HepG2 (cell line): ENCODE measurements around the gene C1orf198. TPM values are rescaled to one million over a fixed set of nuclear protein-coding genes. Genes with fewer than 3 reads are reported as not detected.

Experiments
- DNMT3B ChIP-seq: conservative IDR thresholded peaks from 2 replicates; pipeline ENCODE4 v1.6.1; 2016; ENCODE audit warnings: missing biosample characterization, control low read depth
- FOXP1 ChIP-seq, 2 experiments: fragments of 450-650 bp in 1 of 2; IDR thresholded peaks; 2 replicates each; pipeline ENCODE4 v1.6.1; 2017 to 2018; ENCODE audit warnings: antibody characterized with exemption in 1 of 2
- JARID2 ChIP-seq: sonication (generic); formaldehyde crosslinking; IDR thresholded peaks from 2 replicates; pipeline ENCODE4 v1.8.1; 2023; ENCODE audit warnings: missing genetic modification reagents, inconsistent platforms; ENCODE audit not compliant: insufficient replicate concordance
- KLF11 ChIP-seq: IDR thresholded peaks from 2 replicates; pipeline ENCODE4 v1.6.1; 2016; ENCODE audit warnings: missing compliant biosample characterization
- NFATC3 ChIP-seq: sonication (generic); formaldehyde crosslinking; IDR thresholded peaks from 2 replicates; pipeline ENCODE4 v1.5.1; 2020; ENCODE audit warnings: mild to moderate bottlenecking, missing genetic modification reagents
- POLR2AphosphoS5 ChIP-seq: IDR thresholded peaks from 2 replicates; pipeline ENCODE4 v1.6.1; 2012; ENCODE audit warnings: low read depth, low read length
- SATB2 ChIP-seq: sonication (generic); formaldehyde crosslinking; IDR thresholded peaks from 2 replicates; pipeline ENCODE4 v1.5.0; 2020; ENCODE audit warnings: missing genetic modification reagents
- SRY ChIP-seq: sonication (generic); formaldehyde crosslinking; IDR thresholded peaks from 2 replicates; pipeline ENCODE4 v1.8.0; 2022; ENCODE audit warnings: mild to moderate bottlenecking, missing genetic modification reagents
- SSRP1 ChIP-seq: IDR thresholded peaks from 2 replicates; pipeline ENCODE4 v1.6.1; 2016; ENCODE audit warnings: control low read depth
- XBP1 ChIP-seq: sonication (generic); formaldehyde crosslinking; IDR thresholded peaks from 2 replicates; pipeline ENCODE4 v1.5.0; 2020; ENCODE audit warnings: missing genetic modification reagents
- YY1 ChIP-seq: IDR thresholded peaks from 2 replicates; pipeline ENCODE4 v1.6.1; 2011; ENCODE audit warnings: low read length, low read depth, moderate library complexity, mild to moderate bottlenecking; ENCODE audit not compliant: insufficient read depth, insufficient replicate concordance
- ZBTB21 ChIP-seq: sonication (generic); formaldehyde crosslinking; IDR thresholded peaks from 2 replicates; pipeline ENCODE4 v1.4.0; 2020; ENCODE audit warnings: missing genetic modification reagents
- ZNF235 ChIP-seq: sonication (generic); formaldehyde crosslinking; IDR thresholded peaks from 2 replicates; pipeline ENCODE4 v1.8.1; 2023; ENCODE audit warnings: mild to moderate bottlenecking, missing genetic modification reagents, borderline replicate concordance
- ZNF251 ChIP-seq: sonication (generic); formaldehyde crosslinking; IDR thresholded peaks from 2 replicates; pipeline ENCODE4 v1.9.0; 2021; ENCODE audit warnings: mild to moderate bottlenecking, missing genetic modification reagents
- ZNF3 ChIP-seq: IDR thresholded peaks from 2 replicates; pipeline ENCODE4 v1.7.0; 2017; ENCODE audit warnings: inconsistent platforms
- ZNF75D ChIP-seq: sonication (generic); formaldehyde crosslinking; IDR thresholded peaks from 2 replicates; pipeline ENCODE4 v1.8.1; 2023; ENCODE audit warnings: missing genetic modification reagents, mild to moderate bottlenecking, borderline replicate concordance
- ZNF883 ChIP-seq: sonication (generic); formaldehyde crosslinking; IDR thresholded peaks from 2 replicates; pipeline ENCODE4 v1.5.1; 2020; ENCODE audit warnings: mild to moderate bottlenecking, missing genetic modification reagents; ENCODE audit errors: not compliant biosample characterization
- polyA plus RNA-seq, 8 experiments: library from polyadenylated mRNA; depleted of rRNA in 3 of 8; stranded (reverse) in 7 of 8; unstranded in 1 of 8; fragments of >200 nt; fragmentation: Illumina TruSeq in 4 of 8; extraction: Trizol in 4 of 8; gene quantifications; 2 replicates each; pipeline versions ENCODE4 v1.2.1 to v1.2.3, GENCODE V29; 2011 to 2016; ENCODE audit warnings: low read depth in 4 of 8, missing spikeins in 1 of 8, mixed read lengths in 1 of 8; ENCODE audit not compliant: insufficient read depth in 1 of 8
- total RNA-seq, 5 experiments: library from RNA; depleted of rRNA; stranded (reverse); fragments of >200 nt; fragmentation: Illumina TruSeq; extraction: Trizol; gene quantifications; 2 replicates each; pipeline ENCODE4 v1.2.3, GENCODE V29; 2016; ENCODE audit warnings: low read depth in 1 of 5
- TF ChIP-seq, protein P1 (sequence below), 2 experiments: sonication (generic) in 1 of 2; formaldehyde crosslinking in 1 of 2; IDR thresholded peaks; 2 replicates each; pipeline versions ENCODE4 v1.4.0 to v1.6.1; 2016 to 2020; ENCODE audit warnings: borderline replicate concordance in 1 of 2, low read depth in 1 of 2, mild to moderate bottlenecking in 1 of 2, missing genetic modification reagents in 1 of 2
- TF ChIP-seq, protein P2 (sequence below): sonication (generic); formaldehyde crosslinking; IDR thresholded peaks from 2 replicates; pipeline ENCODE4 v1.9.0; 2021; ENCODE audit warnings: missing genetic modification reagents, mild to moderate bottlenecking, borderline replicate concordance
- TF ChIP-seq, protein P3 (sequence below): sonication (generic); formaldehyde crosslinking; IDR thresholded peaks from 2 replicates; pipeline ENCODE4 v1.8.0; 2022; ENCODE audit warnings: missing genetic modification reagents, mild to moderate bottlenecking, moderate library complexity, borderline replicate concordance
- TF ChIP-seq, protein P4 (sequence below): sonication (generic); formaldehyde crosslinking; conservative IDR thresholded peaks from 2 replicates; pipeline ENCODE4 v1.4.0; 2020; ENCODE audit warnings: missing genetic modification reagents

Gene C1orf198
- total and polyA plus RNA-seq, 2 of the 13 experiments (the other 11 are each of a cell fraction or from before 2014, with no cell fraction given), result 12.7 to 13.4 TPM

DNA sequence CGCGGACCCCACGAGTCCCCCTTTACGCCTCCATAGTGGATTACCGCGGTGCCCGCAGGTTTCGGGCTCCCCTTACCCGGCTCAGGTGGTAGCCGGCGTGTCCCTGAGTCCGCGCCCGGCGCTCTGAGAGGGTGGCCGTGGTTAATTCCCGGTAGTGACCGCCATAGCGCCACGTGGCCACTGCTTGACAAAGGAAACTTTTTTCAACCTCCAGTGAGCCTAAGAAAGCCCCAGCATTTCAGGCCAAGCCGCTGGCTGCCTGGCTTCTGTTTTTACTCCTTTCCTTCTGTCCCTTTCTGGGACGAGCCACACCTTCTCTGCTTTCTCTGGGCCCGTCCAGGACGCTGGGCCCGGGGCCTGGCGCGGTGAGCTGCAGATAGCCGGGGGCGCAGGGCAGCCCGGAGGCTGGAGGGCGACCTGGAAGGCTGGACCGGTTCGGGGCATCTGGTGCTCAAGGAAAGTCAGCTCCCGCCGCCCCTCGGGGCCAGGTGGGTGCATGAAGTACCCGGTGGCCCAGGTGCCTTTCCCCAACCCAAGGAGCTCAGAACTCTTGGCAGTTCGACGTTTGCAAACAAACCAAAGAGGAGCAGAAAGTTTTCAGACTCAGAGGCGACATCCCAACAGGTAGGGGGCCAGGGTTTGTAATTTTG, 540 bp upstream of the C1orf198 start (continued):
- TF ChIP-seq, protein P1, sequence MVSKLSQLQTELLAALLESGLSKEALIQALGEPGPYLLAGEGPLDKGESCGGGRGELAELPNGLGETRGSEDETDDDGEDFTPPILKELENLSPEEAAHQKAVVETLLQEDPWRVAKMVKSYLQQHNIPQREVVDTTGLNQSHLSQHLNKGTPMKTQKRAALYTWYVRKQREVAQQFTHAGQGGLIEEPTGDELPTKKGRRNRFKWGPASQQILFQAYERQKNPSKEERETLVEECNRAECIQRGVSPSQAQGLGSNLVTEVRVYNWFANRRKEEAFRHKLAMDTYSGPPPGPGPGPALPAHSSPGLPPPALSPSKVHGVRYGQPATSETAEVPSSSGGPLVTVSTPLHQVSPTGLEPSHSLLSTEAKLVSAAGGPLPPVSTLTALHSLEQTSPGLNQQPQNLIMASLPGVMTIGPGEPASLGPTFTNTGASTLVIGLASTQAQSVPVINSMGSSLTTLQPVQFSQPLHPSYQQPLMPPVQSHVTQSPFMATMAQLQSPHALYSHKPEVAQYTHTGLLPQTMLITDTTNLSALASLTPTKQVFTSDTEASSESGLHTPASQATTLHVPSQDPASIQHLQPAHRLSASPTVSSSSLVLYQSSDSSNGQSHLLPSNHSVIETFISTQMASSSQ (IDR thresholded peaks at IDR 0.05; ENCODE audit: low read depth), result no peak
- TF ChIP-seq, protein P1 (CRISPR knock-in tag; IDR thresholded peaks at IDR 0.05; ENCODE audit: borderline replicate concordance), result no peak
- no peak for TF ChIP-seq ZNF251 (CRISPR knock-in tag)
- TF ChIP-seq POLR2AphosphoS5, result no peak
- TF ChIP-seq, protein P2, sequence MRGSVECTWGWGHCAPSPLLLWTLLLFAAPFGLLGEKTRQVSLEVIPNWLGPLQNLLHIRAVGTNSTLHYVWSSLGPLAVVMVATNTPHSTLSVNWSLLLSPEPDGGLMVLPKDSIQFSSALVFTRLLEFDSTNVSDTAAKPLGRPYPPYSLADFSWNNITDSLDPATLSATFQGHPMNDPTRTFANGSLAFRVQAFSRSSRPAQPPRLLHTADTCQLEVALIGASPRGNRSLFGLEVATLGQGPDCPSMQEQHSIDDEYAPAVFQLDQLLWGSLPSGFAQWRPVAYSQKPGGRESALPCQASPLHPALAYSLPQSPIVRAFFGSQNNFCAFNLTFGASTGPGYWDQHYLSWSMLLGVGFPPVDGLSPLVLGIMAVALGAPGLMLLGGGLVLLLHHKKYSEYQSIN (CRISPR knock-in tag), result no peak
- no peak for TF ChIP-seq DNMT3B (CRISPR knock-in tag)
- TF ChIP-seq ZNF883 (CRISPR knock-in tag), result peak; percentile 41
- TF ChIP-seq, protein P3, sequence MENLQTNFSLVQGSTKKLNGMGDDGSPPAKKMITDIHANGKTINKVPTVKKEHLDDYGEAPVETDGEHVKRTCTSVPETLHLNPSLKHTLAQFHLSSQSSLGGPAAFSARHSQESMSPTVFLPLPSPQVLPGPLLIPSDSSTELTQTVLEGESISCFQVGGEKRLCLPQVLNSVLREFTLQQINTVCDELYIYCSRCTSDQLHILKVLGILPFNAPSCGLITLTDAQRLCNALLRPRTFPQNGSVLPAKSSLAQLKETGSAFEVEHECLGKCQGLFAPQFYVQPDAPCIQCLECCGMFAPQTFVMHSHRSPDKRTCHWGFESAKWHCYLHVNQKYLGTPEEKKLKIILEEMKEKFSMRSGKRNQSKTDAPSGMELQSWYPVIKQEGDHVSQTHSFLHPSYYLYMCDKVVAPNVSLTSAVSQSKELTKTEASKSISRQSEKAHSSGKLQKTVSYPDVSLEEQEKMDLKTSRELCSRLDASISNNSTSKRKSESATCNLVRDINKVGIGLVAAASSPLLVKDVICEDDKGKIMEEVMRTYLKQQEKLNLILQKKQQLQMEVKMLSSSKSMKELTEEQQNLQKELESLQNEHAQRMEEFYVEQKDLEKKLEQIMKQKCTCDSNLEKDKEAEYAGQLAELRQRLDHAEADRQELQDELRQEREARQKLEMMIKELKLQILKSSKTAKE (CRISPR knock-in tag), result no peak
- no peak for TF ChIP-seq JARID2 (CRISPR knock-in tag)
- no peak for TF ChIP-seq SATB2 (CRISPR knock-in tag)
- no peak for TF ChIP-seq ZBTB21 (CRISPR knock-in tag)
- TF ChIP-seq YY1, result peak; percentile 14
- peak; percentile 61; the same call in 1 of the 2 replicates for TF ChIP-seq SRY
- peak; percentile 34; the same call in 1 of the 2 replicates for TF ChIP-seq NFATC3
- TF ChIP-seq SSRP1, result no peak
- TF ChIP-seq, protein P4, sequence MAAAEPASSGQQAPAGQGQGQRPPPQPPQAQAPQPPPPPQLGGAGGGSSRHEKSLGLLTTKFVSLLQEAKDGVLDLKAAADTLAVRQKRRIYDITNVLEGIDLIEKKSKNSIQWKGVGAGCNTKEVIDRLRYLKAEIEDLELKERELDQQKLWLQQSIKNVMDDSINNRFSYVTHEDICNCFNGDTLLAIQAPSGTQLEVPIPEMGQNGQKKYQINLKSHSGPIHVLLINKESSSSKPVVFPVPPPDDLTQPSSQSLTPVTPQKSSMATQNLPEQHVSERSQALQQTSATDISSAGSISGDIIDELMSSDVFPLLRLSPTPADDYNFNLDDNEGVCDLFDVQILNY (CRISPR knock-in tag), result no peak
- TF ChIP-seq XBP1 (CRISPR knock-in tag), result no peak
- no peak for TF ChIP-seq ZNF75D (CRISPR knock-in tag)
- no peak for TF ChIP-seq ZNF3
- TF ChIP-seq KLF11 (CRISPR knock-in tag), result no peak
- no peak for TF ChIP-seq ZNF235 (CRISPR knock-in tag)
- TF ChIP-seq FOXP1 (IDR thresholded peaks at IDR 0.05), result no peak
- no peak for TF ChIP-seq FOXP1 (CRISPR knock-in tag; IDR thresholded peaks at IDR 0.05)
